NT2/D1 (cell line): ENCODE data around the gene TMEM185A.
"Not testable (repeated sequence)": the region's sequence is repeated elsewhere in the genome, so short reads cannot be mapped to it uniquely, and the experiment has no call there.

Experiments used
- DNase-seq: peaks from one replicate; pipeline ENCODE4 v3.0.0-alpha.2; 2011; ENCODE audit warnings: low read depth, low spot score
- H3K27me3 ChIP-seq: 2 replicates; pipeline ENCODE4 v1.6.0; 2011; ENCODE audit warnings: mild to moderate bottlenecking; ENCODE audit not compliant: insufficient read length, insufficient read depth
- H3K36me3 ChIP-seq: 2 replicates; pipeline ENCODE4 v1.6.1; 2011; ENCODE audit warnings: mild to moderate bottlenecking, low read length, mixed read lengths; ENCODE audit not compliant: insufficient read depth, insufficient read length
- H3K4me1 ChIP-seq: 2 replicates; pipeline ENCODE4 v1.5.1; 2011; ENCODE audit not compliant: insufficient read depth, insufficient read length
- H3K4me3 ChIP-seq: 2 replicates; pipeline ENCODE4 v1.5.1; 2011; ENCODE audit warnings: low read depth; ENCODE audit not compliant: insufficient read length
- H3K9ac ChIP-seq: 2 replicates; pipeline ENCODE4 v1.6.0; 2011; ENCODE audit warnings: low read depth; ENCODE audit not compliant: insufficient read length
- H3K9me3 ChIP-seq: 2 replicates; pipeline ENCODE4 v1.5.1; 2011; ENCODE audit warnings: mild to moderate bottlenecking, low read length; ENCODE audit not compliant: insufficient read depth
- SUZ12 ChIP-seq: IDR thresholded peaks from 2 replicates; pipeline ENCODE4 v1.6.1; 2011; ENCODE audit not compliant: insufficient read length, insufficient read depth; ENCODE audit errors: extremely low read depth
- YY1 ChIP-seq: IDR thresholded peaks from 2 replicates; pipeline ENCODE4 v1.6.1; 2011; ENCODE audit not compliant: insufficient read length, insufficient read depth
- ZNF274 ChIP-seq: IDR thresholded peaks from 2 replicates; pipeline ENCODE4 v1.6.1; 2011; ENCODE audit warnings: mild to moderate bottlenecking, low read depth, low read length

The TMEM185A gene

DNA sequence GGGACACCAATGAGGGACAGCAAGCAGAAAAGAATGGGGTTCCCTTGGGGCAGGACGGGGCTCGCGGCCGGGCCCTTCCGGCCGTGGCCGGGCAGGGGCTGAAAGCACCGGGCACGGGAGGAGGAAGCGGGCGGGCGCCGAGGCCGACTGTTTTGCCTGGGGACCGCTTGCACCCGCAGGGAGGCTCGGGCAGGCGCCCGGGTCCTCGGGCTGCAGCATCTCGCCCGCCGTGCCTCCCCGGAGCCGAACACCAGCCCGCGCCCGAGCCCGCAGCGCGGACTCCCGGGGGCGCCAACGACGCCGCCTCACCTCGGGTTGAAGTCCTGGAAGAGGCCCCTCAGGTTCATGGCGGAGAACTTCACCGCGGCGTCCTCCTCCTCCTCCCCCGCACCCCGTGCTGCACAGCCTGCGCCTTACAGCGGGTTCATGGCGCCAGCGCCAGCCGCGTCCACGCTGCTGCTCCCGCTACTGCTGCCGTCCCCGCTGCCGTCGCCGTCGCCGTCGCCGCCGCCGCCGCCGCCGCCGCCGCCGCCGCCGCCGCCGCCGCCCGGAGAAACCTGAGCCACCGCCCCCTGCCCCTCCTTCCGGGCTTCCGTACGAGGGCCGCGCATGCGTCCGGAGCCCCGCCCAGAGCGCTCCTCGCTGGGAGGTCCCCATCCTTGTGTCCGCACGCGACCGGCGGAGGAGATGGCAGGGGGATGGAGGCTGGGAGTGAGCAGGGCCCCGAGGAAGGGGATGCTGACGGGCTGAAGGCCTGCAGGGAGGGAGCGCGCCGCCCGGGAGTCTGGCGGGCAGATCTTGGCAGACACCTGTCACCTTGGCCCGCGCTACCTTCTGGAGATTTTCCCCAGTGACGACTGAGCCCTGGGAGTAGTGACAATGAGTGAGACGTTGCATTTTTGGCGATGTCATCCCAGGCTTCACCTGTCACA is at the start of gene TMEM185A:
TMEM185A (minus strand) TSS at position 559 of the 932 bp plus-strand sequence; CDS start at position 347, 212 bp downstream.
- Histone ChIP-seq H3K9ac (peak within 1 kb of the TSS; percentile 85), H3K9me3 (no peaks in the 10 kb centered on the region), H3K4me3 (peak within 1 kb of the TSS; percentile 60), H3K36me3 (peaks cover 4% of the 10 kb centered on the region), H3K27me3 (peaks cover 18% of the 10 kb centered on the region), H3K4me1 (no peaks in the 10 kb centered on the region)
- no peak for TF ChIP-seq YY1
- TF ChIP-seq SUZ12 = no peak
- TF ChIP-seq ZNF274 = no peak
- peak; percentile 47 for DNase-seq

DNA sequence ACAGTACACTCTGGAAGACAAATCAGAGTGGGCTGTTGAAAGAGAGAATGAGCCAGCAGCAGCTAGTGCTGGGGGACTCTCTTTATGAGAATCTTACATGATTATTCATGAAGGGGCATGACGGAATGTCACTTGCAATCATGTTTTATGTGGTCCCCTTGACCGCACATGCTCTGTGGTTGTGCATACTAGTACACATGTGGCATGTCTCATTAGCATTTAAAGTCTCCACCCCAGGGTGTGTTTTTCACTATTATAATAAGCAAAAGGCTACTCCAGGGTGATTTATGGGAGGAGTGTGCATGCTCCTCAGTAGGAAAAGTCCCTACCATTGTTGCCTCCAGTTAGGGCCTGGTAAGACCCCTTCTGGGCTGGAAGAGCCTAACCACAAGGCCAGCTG is 49.6 kb upstream of the TMEM185A start:
- peaks cover 6% of the 10 kb centered on the region; the same call in 1 of the 2 replicates for H3K9me3 ChIP-seq
- no peak for DNase-seq

DNA sequence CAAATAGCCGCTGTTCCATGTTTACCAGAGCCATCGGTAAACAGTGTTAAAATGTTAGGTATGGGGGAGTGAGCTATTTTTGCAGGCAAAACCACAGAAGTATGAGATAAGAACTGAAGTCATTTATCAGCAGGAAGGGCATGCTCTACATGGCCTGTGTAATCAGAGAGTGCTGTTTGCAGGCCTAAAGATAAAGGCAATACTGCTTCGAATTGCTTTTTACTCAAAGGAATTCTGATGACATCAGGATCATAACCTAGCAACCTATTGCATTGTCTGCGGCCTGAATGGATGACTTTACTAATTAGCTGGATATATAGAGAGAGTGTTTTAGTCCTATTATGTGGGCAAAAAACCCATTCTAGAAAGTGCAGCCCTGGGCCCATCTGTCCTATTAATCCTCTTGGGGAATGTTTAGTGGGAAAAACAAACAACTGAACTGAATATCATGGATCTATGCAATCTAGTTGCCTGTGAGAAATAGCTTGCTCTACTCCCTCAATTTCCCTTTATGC is 47.6 kb upstream of the TMEM185A start:
- H3K9ac ChIP-seq, H3K4me3 ChIP-seq, DNase-seq, H3K27me3 ChIP-seq, H3K36me3 ChIP-seq, H3K9me3 ChIP-seq, H3K4me1 ChIP-seq: not testable (repeated sequence)

More for the DNA sequence above, 49.6 kb upstream of the TMEM185A start:
- no peaks in the 10 kb centered on the region for H3K36me3 ChIP-seq
- no peaks in the 10 kb centered on the region for H3K4me1 ChIP-seq
- H3K27me3 ChIP-seq = no peaks in the 10 kb centered on the region
- no peak overlapping the region for H3K4me3 ChIP-seq
- TF ChIP-seq SUZ12 (no peak), ZNF274 (no peak), YY1 (no peak)
- no peak overlapping the region for H3K9ac ChIP-seq

DNA sequence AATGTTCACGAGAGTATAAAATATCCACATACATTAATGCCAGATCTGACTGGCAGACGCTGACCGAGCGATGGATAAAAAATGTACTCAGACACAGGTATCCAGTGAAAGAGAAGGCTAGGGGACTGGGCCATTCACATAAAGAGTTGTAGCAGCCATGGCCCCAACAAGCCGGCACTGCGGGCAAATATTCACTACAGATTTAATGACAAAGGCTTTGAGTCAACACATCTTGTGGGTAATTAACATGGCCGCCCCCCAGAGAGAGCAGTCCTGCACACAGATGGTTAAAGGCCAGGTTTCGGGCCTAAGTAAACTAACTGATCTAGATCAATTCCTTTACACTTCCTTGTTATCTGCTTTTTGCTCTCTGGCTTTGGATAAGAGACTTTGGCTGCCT is 44.0 kb upstream of the TMEM185A start:
- not testable (repeated sequence) for H3K9ac ChIP-seq, H3K4me3 ChIP-seq, H3K4me1 ChIP-seq, H3K27me3 ChIP-seq, H3K9me3 ChIP-seq, H3K36me3 ChIP-seq, DNase-seq

DNA sequence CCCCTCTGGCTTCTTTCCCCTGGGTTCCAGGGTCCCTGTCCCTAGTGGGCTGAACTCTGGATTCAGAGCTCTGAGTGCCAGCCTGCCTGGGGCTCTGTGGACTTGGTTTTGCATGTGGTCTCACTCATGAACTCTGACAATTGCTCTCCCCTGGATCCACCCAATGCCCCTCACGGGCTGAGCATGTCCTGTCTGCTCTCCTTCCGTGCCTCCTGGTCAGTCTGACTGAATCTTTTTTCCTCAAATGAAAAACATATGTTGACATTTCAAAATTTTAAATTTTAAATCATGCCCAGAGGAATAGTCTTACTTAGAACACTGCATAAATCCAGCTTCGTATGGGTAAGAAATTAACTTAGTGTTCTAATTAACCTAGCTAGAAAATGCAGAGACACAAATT is 43.5 kb upstream of the TMEM185A start:
- H3K9me3 ChIP-seq, DNase-seq, H3K4me3 ChIP-seq, H3K27me3 ChIP-seq, H3K4me1 ChIP-seq, H3K36me3 ChIP-seq, H3K9ac ChIP-seq: not testable (repeated sequence)

DNA sequence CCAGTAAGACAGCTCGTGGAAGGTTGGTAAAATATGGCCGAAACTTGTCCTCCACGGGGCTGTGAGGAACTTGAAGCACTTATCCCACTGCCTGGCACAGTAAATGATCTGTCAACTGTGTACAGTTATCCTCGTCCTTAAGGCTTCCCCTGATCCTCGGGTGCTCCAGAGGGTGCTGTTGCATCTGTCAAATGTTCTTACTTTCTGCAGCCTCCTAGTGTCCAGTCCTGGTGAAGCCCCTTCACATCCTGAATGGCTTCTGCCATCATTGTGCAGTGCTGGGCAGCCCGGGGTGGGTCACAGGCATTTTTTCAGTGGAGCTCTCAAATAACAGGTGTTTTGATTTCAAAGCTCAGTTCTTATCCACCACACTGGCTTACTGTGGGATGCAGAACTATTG is 29.0 kb upstream of the TMEM185A start:
- H3K9ac ChIP-seq, H3K36me3 ChIP-seq, H3K4me1 ChIP-seq, H3K9me3 ChIP-seq, H3K27me3 ChIP-seq, DNase-seq, H3K4me3 ChIP-seq: not testable (repeated sequence)

DNA sequence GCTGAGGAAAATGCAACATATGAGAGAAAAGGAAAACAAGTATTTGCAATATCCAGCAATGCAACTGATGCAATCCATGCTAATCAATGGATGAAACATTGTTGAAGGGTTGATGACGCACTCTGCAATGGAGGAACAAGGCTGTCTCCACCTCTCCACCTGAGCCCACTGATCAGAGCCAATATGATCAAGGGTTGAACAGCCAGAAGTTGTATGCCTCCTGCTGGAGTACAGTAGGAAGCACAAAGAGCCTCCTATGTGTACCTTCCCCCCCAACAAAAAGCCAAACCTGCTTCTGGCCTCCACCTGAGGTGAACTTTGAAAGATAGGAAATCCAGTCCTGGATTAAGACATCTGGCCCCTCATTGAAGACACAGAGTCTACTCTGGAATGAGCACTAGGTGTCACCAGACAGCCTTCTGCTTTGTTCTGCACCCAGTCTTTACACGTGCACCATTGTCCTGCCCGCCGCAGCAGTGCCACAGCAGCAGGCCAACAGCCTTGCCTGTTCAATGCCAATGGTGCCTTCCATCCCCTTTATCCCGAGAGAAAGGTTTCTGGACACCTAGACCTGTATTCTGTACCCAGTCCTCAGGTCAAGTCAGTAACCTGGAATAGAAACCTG is 24.8 kb upstream of the TMEM185A start:
- DNase-seq, H3K9ac ChIP-seq, H3K4me1 ChIP-seq, H3K36me3 ChIP-seq, H3K9me3 ChIP-seq, H3K4me3 ChIP-seq, H3K27me3 ChIP-seq: not testable (repeated sequence)
